Measurements from ENCODE around the gene C10orf95. TPM values are rescaled to one million over a fixed set of nuclear protein-coding genes. Genes with fewer than 3 reads are reported as not detected.

Gene C10orf95
- polyA plus RNA-seq, 1 experiment = not detected

- Histone ChIP-seq H3K4me3 (ENCODE audit: low read depth, low read length) (no peak overlapping the region), H3K27me3 (ENCODE audit: control insufficient read depth, insufficient read depth, low read length) (no peaks in the 10 kb centered on the region), H3K27ac (ENCODE audit: low read depth, low read length) (no peak overlapping the region), H3K9me3 (ENCODE audit: control insufficient read depth, insufficient read depth, low read length) (no peaks in the 10 kb centered on the region; the same call in 1 of the 2 replicates)
- TF ChIP-seq CTCF (IDR thresholded peaks at IDR 0.05; ENCODE audit: low read depth, low read length) = no peak
- ChIA-PET CTCF (interaction anchor here (0.6 to 4.2 kb wide), 26 partner anchors 8 to 276 kb away, joined by 3 to 33 read pairs (median 3); partner anchors contain the start of genes ACTR1A, C10orf95, ELOVL3 and FBXL15), POLR2A (interaction anchor here (1.1 kb wide), 1 partner anchor 79 kb away, joined by 3 read pairs; no protein-coding TSS in a partner anchor)
- DNase-seq (ENCODE audit: low read depth, low spot score) = no peak
Measured at GRCh38 chr10:102400076-102400475, 51.3 kb downstream of the C10orf95 start.

Small RNA genes within 50 kb of the gene (small RNA-seq; reads per million reads assigned to genes)
- 2,326 reads per million, percentile 97 among the genes with 10 or more reads in this experiment for gene MIR146B (ENCODE audit: insufficient read length, low read depth)

Other genes with a start within 250 kb of the C10orf95 start
- 0.16 and 0.27 TPM in 2 replicates for gene ELOVL3, start 225.2 kb downstream of the C10orf95 start, polyA plus RNA-seq (2011; rRNA removed)
- gene PITX3, start 210.0 kb downstream of the C10orf95 start, polyA plus RNA-seq (2011; rRNA removed) = not detected in 2 replicates
- gene GBF1, start 206.0 kb downstream of the C10orf95 start, polyA plus RNA-seq (2011; rRNA removed) = 31.9 and 43.8 TPM in 2 replicates
- 26.1 and 29.3 TPM in 2 replicates for gene NFKB2, start 55.8 kb downstream of the C10orf95 start, polyA plus RNA-seq (2011; rRNA removed)
- gene PSD, start 32.8 kb downstream of the C10orf95 start, polyA plus RNA-seq (2011; rRNA removed) = 5.5 and 8.2 TPM in 2 replicates
- 2.7 and 4.3 TPM in 2 replicates for gene FBXL15, start 30.7 kb downstream of the C10orf95 start, polyA plus RNA-seq (2011; rRNA removed)
- 61.1 and 68.6 TPM in 2 replicates for gene CUEDC2, start 19.0 kb downstream of the C10orf95 start, polyA plus RNA-seq (2011; rRNA removed)
- 164 and 192 TPM in 2 replicates for gene ACTR1A, start 51.2 kb upstream of the C10orf95 start, polyA plus RNA-seq (2011; rRNA removed)
- gene SUFU, start 52.4 kb upstream of the C10orf95 start, polyA plus RNA-seq (2011; rRNA removed) = 11.0 and 13.2 TPM in 2 replicates
- gene TRIM8, start 192.9 kb upstream of the C10orf95 start, polyA plus RNA-seq (2011; rRNA removed) = 66.8 and 80.9 TPM in 2 replicates